Brain microvascular endothelial cell (primary cell): ENCODE data around the gene CCNI2.

ENCODE experiments used
- DNase-seq: peaks from one replicate; pipeline ENCODE4 v3.0.0-alpha.2; 2020
- H3K27ac ChIP-seq: fragments of 250-450 bp; sonication (Bioruptor Pico); 2 replicates; pipeline ENCODE4 v1.5.1; 2020; ENCODE audit warnings: mild to moderate bottlenecking, moderate library complexity
- H3K27me3 ChIP-seq: fragments of 250-450 bp; sonication (Bioruptor Pico); replicated peaks from 2 replicates; pipeline ENCODE4 v1.5.1; 2020; ENCODE audit warnings: mild to moderate bottlenecking
- H3K36me3 ChIP-seq: fragments of 250-450 bp; sonication (Bioruptor Pico); replicated peaks from 2 replicates; pipeline ENCODE4 v1.5.1; 2020; ENCODE audit warnings: mild to moderate bottlenecking
- H3K4me3 ChIP-seq: 2 replicates; pipeline ENCODE4 v1.5.1; 2011; ENCODE audit warnings: low read depth, mild to moderate bottlenecking, control low read depth, low read length, moderate library complexity
- in situ Hi-C: cut with HindIII; loops from 2 replicates; pipeline ENCODE4 v1.10.0; 2017; ENCODE audit warnings: low sequenced_read_pairs, low pct_ligation_motif_present
- TF ChIP-seq, protein P1 (sequence below): IDR thresholded peaks from 2 replicates; pipeline ENCODE4 v1.5.1; 2011; ENCODE audit warnings: low read depth, mild to moderate bottlenecking, moderate library complexity, low read length, control low read depth, inconsistent platforms; ENCODE audit errors: missing control alignments

Gene CCNI2

DNA sequence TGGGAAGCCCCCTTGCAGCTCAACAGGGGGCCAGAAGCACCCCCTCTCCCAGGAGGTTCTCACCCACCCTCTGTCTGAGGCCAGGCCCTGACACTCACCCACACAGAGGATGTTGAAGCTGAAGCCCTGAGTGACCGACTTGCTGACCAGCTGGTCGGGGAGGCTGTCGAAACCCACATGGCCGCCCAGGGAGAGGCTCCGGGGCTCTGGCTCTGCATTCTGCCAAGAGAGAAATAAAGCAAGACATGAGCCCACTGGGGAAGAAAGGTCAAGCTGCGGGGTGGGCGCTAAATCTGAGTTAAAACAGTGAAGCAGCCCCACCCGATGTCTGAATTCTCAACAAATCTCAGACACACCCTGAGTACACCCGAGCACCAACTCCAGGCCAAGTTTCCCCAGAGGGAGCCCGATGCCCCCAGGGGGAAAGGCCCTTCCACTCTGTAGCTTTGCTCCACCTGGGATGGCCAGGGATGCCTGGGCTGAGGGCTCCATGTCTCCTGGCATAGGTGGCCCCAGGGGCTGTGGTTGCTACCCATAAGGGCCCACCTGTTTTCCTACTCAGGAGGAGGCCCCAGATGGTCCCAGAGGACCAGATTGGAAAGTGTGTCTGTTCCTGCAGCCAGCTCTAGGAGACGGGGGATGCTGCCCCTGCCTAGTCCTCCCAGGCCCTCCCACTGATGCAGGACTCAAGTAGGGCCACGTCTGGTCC, 18.2 kb downstream of the CCNI2 start:
- no peak for DNase-seq
- in situ Hi-C loops = no loop called here
- H3K4me3 ChIP-seq = no peak overlapping the region
- peaks cover 29% of the 10 kb centered on the region for H3K36me3 ChIP-seq
- TF ChIP-seq, protein P1, sequence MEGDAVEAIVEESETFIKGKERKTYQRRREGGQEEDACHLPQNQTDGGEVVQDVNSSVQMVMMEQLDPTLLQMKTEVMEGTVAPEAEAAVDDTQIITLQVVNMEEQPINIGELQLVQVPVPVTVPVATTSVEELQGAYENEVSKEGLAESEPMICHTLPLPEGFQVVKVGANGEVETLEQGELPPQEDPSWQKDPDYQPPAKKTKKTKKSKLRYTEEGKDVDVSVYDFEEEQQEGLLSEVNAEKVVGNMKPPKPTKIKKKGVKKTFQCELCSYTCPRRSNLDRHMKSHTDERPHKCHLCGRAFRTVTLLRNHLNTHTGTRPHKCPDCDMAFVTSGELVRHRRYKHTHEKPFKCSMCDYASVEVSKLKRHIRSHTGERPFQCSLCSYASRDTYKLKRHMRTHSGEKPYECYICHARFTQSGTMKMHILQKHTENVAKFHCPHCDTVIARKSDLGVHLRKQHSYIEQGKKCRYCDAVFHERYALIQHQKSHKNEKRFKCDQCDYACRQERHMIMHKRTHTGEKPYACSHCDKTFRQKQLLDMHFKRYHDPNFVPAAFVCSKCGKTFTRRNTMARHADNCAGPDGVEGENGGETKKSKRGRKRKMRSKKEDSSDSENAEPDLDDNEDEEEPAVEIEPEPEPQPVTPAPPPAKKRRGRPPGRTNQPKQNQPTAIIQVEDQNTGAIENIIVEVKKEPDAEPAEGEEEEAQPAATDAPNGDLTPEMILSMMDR = no peak
- no peak overlapping the region for H3K27ac ChIP-seq
- H3K27me3 ChIP-seq = no peaks in the 10 kb centered on the region

DNA sequence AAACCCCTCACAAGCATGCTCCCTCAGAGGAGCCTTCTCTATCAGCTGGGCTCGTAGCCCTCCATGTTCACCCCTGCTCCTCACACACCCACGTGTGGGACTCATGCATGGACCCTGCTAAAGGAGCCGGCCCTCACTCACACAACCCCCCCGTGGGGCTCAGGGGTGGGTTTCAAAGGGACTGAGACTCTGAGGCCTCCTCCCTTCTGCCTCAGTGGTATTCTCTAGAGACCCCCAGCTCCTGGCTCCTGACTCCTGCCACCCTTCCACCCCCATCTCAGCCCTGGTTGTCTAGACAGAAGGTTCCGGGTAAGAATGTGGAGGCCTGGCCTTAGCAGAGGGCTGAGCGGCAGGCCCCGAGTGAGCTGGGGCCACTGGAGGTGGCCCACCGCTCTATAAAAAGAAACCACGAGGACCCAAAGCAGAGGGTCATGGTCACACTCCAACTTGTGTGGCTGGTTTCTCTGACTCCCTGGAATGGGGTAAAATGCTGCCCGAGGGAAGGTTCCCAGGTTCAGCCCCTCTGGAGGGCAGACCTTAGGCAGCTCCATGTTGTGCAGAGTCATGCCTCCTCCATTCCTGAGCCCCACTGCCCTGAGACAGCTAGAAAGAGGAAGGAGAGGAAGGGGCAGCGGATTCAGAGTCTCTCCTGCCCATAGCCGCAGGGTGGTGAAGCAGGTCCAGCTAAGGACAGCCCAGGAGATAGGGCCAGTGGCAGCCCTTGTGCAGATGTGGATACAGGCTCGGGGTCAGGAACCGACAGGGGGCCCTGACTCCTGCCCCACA, 19.0 kb downstream of the CCNI2 start:
- no peak for DNase-seq
- H3K36me3 ChIP-seq = peaks cover 26% of the 10 kb centered on the region
- no peak overlapping the region for H3K27ac ChIP-seq
- H3K4me3 ChIP-seq = no peak overlapping the region
- TF ChIP-seq, protein P1 = no peak
- in situ Hi-C loops = no loop called here
- no peaks in the 10 kb centered on the region for H3K27me3 ChIP-seq

DNA sequence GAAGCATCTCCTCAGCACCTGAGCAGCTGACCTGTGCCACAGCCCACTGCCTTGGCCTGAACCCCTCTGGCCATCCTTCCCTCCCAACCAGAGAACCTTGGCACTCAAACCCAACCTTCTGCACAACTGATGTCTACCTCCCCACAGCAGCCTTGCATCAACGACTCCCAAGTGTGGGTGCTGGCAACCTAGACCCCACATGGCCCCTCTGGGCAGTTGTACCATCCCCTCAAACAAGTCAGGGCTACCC, 19.5 kb downstream of the CCNI2 start:
- TF ChIP-seq, protein P1 = no peak

DNA sequence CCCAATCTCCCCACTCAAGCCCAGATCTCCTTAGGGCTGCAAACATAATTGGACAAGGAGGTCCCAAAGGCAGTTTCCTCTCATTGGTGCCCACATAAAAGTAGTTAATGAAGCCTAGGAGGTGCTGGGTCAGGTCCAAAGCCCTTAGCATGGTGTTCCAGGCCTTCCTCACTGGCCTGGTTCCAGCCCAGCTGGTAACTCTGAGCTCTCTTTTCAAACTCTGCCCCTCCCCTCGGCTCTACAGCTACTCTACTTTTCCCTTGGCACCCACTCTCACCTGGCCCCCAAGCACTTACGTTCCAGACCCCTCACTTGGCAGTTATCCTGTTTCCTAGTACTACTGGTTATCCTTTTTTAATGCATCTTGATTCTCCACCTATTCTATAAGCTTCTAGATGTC, 19.9 kb downstream of the CCNI2 start:
- Histone ChIP-seq H3K27ac (no peak overlapping the region), H3K4me3 (no peak overlapping the region), H3K27me3 (no peaks in the 10 kb centered on the region), H3K36me3 (peaks cover 21% of the 10 kb centered on the region)
- in situ Hi-C loops = no loop called here
- no peak for DNase-seq
- TF ChIP-seq, protein P1 = no peak

More for the DNA sequence above, 19.5 kb downstream of the CCNI2 start:
- Histone ChIP-seq H3K4me3 (no peak overlapping the region), H3K27ac (no peak overlapping the region), H3K27me3 (no peaks in the 10 kb centered on the region), H3K36me3 (peaks cover 23% of the 10 kb centered on the region)
- no peak for DNase-seq
- in situ Hi-C loops = no loop called here

DNA sequence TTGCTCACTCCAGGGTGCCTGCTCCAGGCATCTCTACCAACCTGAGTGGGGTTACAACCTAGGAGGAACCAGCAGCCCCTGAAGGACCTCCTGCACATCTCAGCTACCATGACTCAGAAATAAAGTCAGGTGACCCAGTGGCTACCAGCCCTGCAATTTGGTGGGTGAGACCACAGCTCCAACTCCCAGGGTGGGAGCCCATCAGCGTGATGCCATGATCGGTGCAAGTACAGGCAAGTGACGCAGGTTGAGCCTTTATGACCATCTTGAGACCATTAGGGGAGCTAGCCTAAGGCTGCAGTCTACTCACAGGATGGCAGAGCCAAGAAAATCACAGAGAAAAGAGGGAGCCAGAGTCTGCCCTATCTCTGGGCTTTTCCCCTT, 21.3 kb downstream of the CCNI2 start:
- Histone ChIP-seq H3K36me3 (peaks cover 11% of the 10 kb centered on the region), H3K4me3 (no peak overlapping the region), H3K27ac (no peak overlapping the region), H3K27me3 (no peaks in the 10 kb centered on the region)
- in situ Hi-C loops = no loop called here
- TF ChIP-seq, protein P1 = no peak
- no peak for DNase-seq
